SKM-1 (cell line): ENCODE results near the gene ZNF548.

Source experiments
- DNase-seq: peaks from one replicate; lab custom pipeline; 2025; ENCODE audit not compliant: unreplicated experiment; lab: John Stamatoyannopoulos, UW

The ZNF548 gene

GRCh38 chr19:57395710-57396109, 6.1 kb downstream of the ZNF548 start:
- DNase-seq: no peak

- no peak for DNase-seq
Measured at GRCh38 chr19:57398868-57399267, 9.2 kb downstream of the ZNF548 start.

GRCh38 chr19:57403737-57404563, 14.3 kb downstream of the ZNF548 start:
- DNase-seq: no peak

- no peak for DNase-seq
Measured at GRCh38 chr19:57406516-57407123, 17.0 kb downstream of the ZNF548 start.

- peak; percentile 60 for DNase-seq
Measured at GRCh38 chr19:57410877-57411671, 21.4 kb downstream of the ZNF548 start, which contains the start of gene ZNF17. Gene ZNF17 (plus strand): TSS chr19:57411161. CDS start chr19:57413616, 2,455 bp downstream.

GRCh38 chr19:57419439-57419838, 29.8 kb downstream of the ZNF548 start:
- no peak for DNase-seq

- no peak for DNase-seq
Measured at GRCh38 chr19:57421037-57421436, 31.4 kb downstream of the ZNF548 start.

- no peak for DNase-seq
Measured at GRCh38 chr19:57434386-57435061, 44.9 kb downstream of the ZNF548 start.

GRCh38 chr19:57435062-57435978, 45.7 kb downstream of the ZNF548 start, which contains the start of gene ZNF749:
Gene ZNF749 (plus strand): TSS chr19:57435325. CDS start chr19:57435579, 254 bp downstream.
- DNase-seq: peak; percentile 80

- DNase-seq: no peak
Measured at GRCh38 chr19:57436417-57436816, 46.8 kb downstream of the ZNF548 start.

GRCh38 chr19:57437931-57438330, 48.3 kb downstream of the ZNF548 start:
- DNase-seq: no peak

GRCh38 chr19:57438925-57439324, 49.3 kb downstream of the ZNF548 start:
- no peak for DNase-seq

GRCh38 chr19:57441979-57442752, 52.5 kb downstream of the ZNF548 start:
- no peak for DNase-seq

- DNase-seq: no peak
Measured at GRCh38 chr19:57443121-57443696, 53.6 kb downstream of the ZNF548 start.

GRCh38 chr19:57452307-57452706, 62.7 kb downstream of the ZNF548 start:
- DNase-seq: no peak
